Measurements from ENCODE around the gene PACRG. TPM values are rescaled to one million over a fixed set of nuclear protein-coding genes. Genes with fewer than 3 reads are reported as not detected.

The PACRG gene
- total RNA-seq, 4 donors from 2014 or later = 1.7 to 7.7 (median 3.7) TPM

DNA sequence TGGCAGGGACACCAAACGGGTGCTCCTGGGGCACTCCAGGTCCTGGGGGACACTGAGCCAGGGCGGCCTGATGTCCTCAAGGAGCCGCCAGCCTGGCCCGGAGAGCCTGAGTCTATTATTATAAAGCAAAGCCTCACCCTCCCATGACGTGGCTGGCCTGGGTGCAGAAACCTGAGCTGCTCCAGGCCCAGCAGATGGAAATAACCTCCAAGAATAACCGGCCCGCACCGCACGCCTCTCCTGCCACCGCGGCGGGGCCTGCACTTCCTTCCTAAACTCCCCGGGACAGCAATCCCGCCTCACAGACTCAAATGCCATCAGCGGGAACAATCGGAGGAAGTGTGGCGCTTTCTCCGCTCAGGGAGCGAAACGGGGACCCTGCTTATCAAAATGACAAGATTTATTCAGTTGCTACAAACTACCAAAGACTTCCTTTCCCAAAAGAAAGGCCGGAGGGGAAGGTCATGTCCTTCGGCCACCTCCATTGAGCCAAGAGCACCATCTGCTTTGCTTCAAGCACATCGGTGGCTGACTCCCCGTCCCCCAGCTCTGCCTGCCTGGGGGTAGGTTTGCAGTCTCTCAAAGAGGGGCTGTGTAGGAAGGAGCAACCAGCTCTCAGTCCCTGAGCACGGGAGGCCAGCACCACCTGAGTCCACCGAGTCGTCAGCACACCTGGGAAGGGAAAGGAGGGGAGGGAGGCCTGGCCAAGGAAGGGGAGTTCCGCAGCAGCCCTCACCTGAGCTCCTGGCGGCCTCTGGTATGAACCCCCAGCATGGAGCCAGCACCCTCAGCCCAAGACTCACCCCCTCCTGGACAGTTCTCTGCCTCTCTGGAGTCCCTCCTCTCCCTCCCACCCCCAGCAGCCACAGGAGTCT, 608.1 kb downstream of the PACRG start:
- Histone ChIP-seq H3K4me1 (peaks cover 0 to 11% of the 10 kb centered on the region in 2 donors), H3K27ac (peak overlapping the region in 2 of 3 donors; percentile 53 to 59), H3K4me3 (replicated peaks in 1 of 3) (no peak overlapping the region), H3K9me3 (no peaks in the 10 kb centered on the region), H3K27me3 (no peaks in the 10 kb centered on the region), H3K36me3 (no peaks in the 10 kb centered on the region)
- peak in 1 of 2 donors; percentile 19 for DNase-seq
- 72 to 74% methylated on average over 19 to 28 of the region's 29 CpGs for WGBS, 2 donors
- intact Hi-C loops (cut with DNase I) = no loop called here
- TF ChIP-seq, protein P1, sequence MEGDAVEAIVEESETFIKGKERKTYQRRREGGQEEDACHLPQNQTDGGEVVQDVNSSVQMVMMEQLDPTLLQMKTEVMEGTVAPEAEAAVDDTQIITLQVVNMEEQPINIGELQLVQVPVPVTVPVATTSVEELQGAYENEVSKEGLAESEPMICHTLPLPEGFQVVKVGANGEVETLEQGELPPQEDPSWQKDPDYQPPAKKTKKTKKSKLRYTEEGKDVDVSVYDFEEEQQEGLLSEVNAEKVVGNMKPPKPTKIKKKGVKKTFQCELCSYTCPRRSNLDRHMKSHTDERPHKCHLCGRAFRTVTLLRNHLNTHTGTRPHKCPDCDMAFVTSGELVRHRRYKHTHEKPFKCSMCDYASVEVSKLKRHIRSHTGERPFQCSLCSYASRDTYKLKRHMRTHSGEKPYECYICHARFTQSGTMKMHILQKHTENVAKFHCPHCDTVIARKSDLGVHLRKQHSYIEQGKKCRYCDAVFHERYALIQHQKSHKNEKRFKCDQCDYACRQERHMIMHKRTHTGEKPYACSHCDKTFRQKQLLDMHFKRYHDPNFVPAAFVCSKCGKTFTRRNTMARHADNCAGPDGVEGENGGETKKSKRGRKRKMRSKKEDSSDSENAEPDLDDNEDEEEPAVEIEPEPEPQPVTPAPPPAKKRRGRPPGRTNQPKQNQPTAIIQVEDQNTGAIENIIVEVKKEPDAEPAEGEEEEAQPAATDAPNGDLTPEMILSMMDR (IDR thresholded peaks at IDR 0.05) = no peak
- no peak for TF ChIP-seq POLR2A (IDR thresholded peaks at IDR 0.05)

DNA sequence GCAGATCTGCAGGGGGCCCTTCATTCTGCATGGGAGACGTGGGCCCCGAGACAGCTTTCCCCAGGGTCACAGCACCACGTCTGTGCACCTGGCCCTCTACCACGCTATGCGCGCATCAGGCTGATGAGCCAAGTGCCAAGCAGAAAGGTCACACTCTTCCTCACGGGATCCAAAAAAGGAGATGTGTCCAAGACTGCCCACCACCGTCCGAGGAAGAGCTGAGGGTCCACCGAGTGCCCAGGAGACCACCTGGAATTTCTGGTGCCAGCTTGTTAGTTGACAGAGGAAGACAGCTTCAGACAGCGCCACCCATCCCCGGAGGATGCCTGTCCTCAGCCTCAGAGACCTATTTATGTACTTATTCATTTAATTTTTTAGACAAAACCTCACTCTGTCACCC, 609.2 kb downstream of the PACRG start:
- 93 to 98% methylated on average over 6 to 7 of the region's 12 CpGs for WGBS, 2 donors
- H3K27me3 ChIP-seq = no peaks in the 10 kb centered on the region
- H3K27ac ChIP-seq = no peak overlapping the region
- no peak for DNase-seq
- no peak overlapping the region for H3K4me3 ChIP-seq (replicated peaks in 1 of 3)
- H3K9me3 ChIP-seq = no peaks in the 10 kb centered on the region
- H3K4me1 ChIP-seq = peaks cover 0 to 11% of the 10 kb centered on the region in 2 donors
- TF ChIP-seq, protein P1 (IDR thresholded peaks at IDR 0.05) = no peak
- no peak for TF ChIP-seq POLR2A (IDR thresholded peaks at IDR 0.05)
- no peaks in the 10 kb centered on the region for H3K36me3 ChIP-seq
- intact Hi-C loops (cut with DNase I) = no loop called here

DNA sequence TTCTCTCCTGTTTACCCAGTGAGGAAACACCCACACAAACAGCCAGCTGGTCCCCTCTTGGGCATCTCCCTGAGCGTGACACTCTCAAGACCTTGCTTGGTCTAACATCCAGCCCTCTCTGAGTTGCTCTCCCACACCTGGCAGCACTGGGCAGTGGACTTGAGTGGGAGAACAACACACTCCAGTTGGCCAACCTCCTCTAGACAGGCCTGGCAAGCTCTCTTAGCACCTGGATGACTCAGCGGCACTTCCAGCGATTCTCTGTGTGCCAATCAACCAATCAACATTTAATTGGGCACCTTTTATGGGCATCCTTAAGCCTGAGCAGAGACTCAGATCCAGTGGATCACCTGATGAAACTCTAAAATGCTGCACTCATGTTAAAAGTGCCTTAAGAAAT, 610.2 kb downstream of the PACRG start:
- peak; percentile 44 for DNase-seq
- Histone ChIP-seq H3K4me1 (peaks cover 0 to 11% of the 10 kb centered on the region in 2 donors), H3K4me3 (replicated peaks in 1 of 3) (no peak overlapping the region), H3K27ac (no peak overlapping the region), H3K36me3 (no peaks in the 10 kb centered on the region), H3K9me3 (no peaks in the 10 kb centered on the region), H3K27me3 (no peaks in the 10 kb centered on the region)
- TF ChIP-seq POLR2A (IDR thresholded peaks at IDR 0.05) = no peak
- TF ChIP-seq, protein P1 (IDR thresholded peaks at IDR 0.05) = no peak
- intact Hi-C loops (cut with DNase I) = no loop called here
- WGBS, 2 donors = 66 to 70% methylated on average over 2 to 3 of the region's 3 CpGs

DNA sequence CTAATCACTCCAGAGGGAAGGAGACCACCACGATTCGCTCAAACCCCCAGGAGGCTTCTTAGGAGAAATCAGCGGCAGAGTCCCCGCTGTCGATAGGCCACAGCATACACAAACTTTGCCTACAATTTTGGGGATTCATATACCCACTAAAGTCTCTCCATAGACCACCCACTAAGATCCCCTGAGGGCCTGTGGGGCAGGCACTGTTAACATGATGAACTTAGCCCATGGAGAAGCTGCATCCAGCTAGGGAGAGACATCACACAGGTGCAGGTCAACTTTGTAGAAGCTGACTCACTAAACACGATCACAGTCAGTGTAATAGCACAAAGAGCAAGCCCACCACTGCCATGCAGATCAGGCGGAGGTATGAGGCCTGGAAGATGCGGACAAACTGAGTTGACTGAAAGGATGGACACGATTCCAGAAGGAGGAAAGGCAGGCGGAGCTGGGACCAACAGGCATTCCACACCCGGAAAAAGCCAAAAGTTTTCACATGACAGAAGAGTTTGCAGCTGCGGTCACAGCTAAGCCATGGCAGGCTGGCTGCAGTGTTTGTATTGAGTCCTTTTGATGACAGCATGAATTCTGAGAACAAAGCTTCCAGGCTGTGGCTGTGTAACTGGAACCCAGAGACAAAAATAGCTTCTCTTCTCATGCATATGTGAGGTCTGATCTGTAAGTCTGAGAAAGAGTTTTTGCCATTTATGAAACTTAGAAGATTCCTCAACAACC, 611.1 kb downstream of the PACRG start:
- DNase-seq = no peak
- intact Hi-C loops (cut with DNase I) = no loop called here
- Histone ChIP-seq H3K4me1 (peaks cover 0 to 11% of the 10 kb centered on the region in 2 donors), H3K36me3 (no peaks in the 10 kb centered on the region), H3K27ac (peak overlapping the region in 1 of 3 donors; percentile 13), H3K27me3 (no peaks in the 10 kb centered on the region), H3K4me3 (replicated peaks in 1 of 3) (no peak overlapping the region), H3K9me3 (no peaks in the 10 kb centered on the region)
- TF ChIP-seq, protein P1 (IDR thresholded peaks at IDR 0.05) = no peak
- no peak for TF ChIP-seq POLR2A (IDR thresholded peaks at IDR 0.05)
- 78 to 79% methylated on average over 12 of the region's 12 CpGs for WGBS, 2 donors
